ENCODE measurements around the gene MAB21L3.

DNA sequence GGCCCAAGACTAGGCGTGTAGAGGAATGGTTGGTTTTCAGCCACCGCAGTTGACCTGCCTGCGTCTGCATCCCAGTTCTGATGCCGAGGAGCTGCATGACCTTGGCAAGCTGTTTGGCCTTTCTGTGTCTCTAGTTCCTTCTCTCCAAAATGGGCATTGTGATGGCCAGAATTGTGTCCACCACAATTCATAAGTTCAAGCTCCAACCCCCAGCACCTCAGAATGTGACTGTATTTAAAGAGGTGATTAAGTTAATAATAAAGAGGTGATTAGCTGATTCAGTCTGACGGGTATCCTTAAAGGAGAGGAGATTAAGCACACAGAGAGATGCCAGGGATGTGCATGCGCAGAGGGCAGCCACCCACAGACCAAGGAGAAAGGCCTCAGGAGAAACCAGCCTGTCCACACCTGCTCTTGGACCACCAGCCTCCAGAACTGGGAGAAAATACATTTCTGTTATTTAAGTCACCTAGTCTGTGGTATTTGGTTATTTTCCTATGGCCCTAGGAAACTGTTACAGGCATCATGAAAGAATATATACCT is 28.5 kb downstream of the MAB21L3 start:
- no peak for TF ChIP-seq CTCF (IDR thresholded peaks at IDR 0.05)
- no peak for TF ChIP-seq EP300 (IDR thresholded peaks at IDR 0.05)
